Liver (tissue), 3 donors: ENCODE results near the gene PAPPA2.

Source experiments
- EGR1 ChIP-seq, 2 donors: IDR thresholded peaks; 2 replicates each; pipeline ENCODE4 v1.6.1; 2016 to 2018; ENCODE audit warnings: antibody characterized with exemption in 2 of 2, low read depth in 2 of 2
- FOXA1 ChIP-seq: IDR thresholded peaks from 2 replicates; pipeline ENCODE4 v1.6.1; 2016; ENCODE audit warnings: antibody characterized with exemption
- GABPA ChIP-seq, 2 donors: IDR thresholded peaks in 1 of 2; conservative IDR thresholded peaks in 1 of 2; 2 replicates each; pipeline ENCODE4 v1.6.1; 2016; ENCODE audit warnings: antibody characterized with exemption in 2 of 2, mild to moderate bottlenecking in 1 of 2, moderate library complexity in 1 of 2
- HNF4G ChIP-seq: IDR thresholded peaks from 2 replicates; pipeline ENCODE4 v1.6.1; 2016; ENCODE audit warnings: antibody characterized with exemption
- JUND ChIP-seq, 2 donors: IDR thresholded peaks; 2 replicates each; pipeline ENCODE4 v1.6.1; 2016; ENCODE audit warnings: antibody characterized with exemption in 2 of 2
- RXRA ChIP-seq, 2 donors: IDR thresholded peaks; 2 replicates each; pipeline ENCODE4 v1.6.1; 2017 to 2018; ENCODE audit warnings: antibody characterized with exemption in 2 of 2, mild to moderate bottlenecking in 1 of 2
- SP1 ChIP-seq: IDR thresholded peaks from 2 replicates; pipeline ENCODE4 v1.6.1; 2018; ENCODE audit warnings: antibody characterized with exemption, mild to moderate bottlenecking
- TAF1 ChIP-seq: conservative IDR thresholded peaks from 2 replicates; pipeline ENCODE4 v1.6.1; 2016; ENCODE audit warnings: antibody characterized with exemption, mild to moderate bottlenecking
- YY1 ChIP-seq: IDR thresholded peaks from 2 replicates; pipeline ENCODE4 v1.6.1; 2016; ENCODE audit warnings: antibody characterized with exemption, mild to moderate bottlenecking
- TF ChIP-seq, protein P1 (sequence below): fragments of 150-350 bp; IDR thresholded peaks from 2 replicates; pipeline ENCODE4 v1.5.1; 2017; ENCODE audit warnings: improper control_type of control experiment, low read depth, low read length; ENCODE audit not compliant: missing input control
- TF ChIP-seq, protein P2 (sequence below): IDR thresholded peaks from 2 replicates; pipeline ENCODE4 v1.6.1; 2016; ENCODE audit warnings: antibody characterized with exemption
- TF ChIP-seq, protein P3 (sequence below): IDR thresholded peaks from 2 replicates; pipeline ENCODE4 v1.6.1; 2016; ENCODE audit warnings: antibody characterized with exemption, mild to moderate bottlenecking
- TF ChIP-seq, protein P4 (sequence below): IDR thresholded peaks from 2 replicates; pipeline ENCODE4 v1.6.1; 2016; ENCODE audit warnings: antibody characterized with exemption
- TF ChIP-seq, protein P5 (sequence below): IDR thresholded peaks from 2 replicates; pipeline ENCODE4 v1.6.1; 2016; ENCODE audit warnings: antibody characterized with exemption
- donor health status: healthy.
- donor health status: healthy.

DNA sequence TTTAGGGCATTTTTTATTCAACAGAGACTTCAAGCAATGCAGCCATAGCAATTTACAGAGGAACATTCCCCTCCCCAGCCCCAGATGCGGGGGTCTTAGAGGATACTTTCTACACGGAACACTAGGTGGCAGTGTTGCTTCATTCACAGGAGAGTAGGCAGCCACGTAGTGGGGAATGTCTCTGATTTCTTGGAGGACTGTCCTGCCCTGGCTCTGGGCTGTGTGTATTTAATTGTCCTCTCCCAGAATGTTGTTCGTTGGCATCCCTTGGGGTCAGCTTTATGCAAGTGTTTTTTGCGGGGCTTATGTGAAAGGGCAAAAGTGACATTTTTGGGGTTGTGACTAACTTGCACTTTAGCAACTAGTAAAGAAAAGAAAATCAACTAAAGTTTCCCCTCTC lies 96.9 kb downstream of the PAPPA2 start:
- TF ChIP-seq, protein P1, sequence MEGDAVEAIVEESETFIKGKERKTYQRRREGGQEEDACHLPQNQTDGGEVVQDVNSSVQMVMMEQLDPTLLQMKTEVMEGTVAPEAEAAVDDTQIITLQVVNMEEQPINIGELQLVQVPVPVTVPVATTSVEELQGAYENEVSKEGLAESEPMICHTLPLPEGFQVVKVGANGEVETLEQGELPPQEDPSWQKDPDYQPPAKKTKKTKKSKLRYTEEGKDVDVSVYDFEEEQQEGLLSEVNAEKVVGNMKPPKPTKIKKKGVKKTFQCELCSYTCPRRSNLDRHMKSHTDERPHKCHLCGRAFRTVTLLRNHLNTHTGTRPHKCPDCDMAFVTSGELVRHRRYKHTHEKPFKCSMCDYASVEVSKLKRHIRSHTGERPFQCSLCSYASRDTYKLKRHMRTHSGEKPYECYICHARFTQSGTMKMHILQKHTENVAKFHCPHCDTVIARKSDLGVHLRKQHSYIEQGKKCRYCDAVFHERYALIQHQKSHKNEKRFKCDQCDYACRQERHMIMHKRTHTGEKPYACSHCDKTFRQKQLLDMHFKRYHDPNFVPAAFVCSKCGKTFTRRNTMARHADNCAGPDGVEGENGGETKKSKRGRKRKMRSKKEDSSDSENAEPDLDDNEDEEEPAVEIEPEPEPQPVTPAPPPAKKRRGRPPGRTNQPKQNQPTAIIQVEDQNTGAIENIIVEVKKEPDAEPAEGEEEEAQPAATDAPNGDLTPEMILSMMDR: peak; percentile 76
- TF ChIP-seq, protein P2, sequence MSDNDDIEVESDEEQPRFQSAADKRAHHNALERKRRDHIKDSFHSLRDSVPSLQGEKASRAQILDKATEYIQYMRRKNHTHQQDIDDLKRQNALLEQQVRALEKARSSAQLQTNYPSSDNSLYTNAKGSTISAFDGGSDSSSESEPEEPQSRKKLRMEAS: no peak
- TF ChIP-seq, protein P3, sequence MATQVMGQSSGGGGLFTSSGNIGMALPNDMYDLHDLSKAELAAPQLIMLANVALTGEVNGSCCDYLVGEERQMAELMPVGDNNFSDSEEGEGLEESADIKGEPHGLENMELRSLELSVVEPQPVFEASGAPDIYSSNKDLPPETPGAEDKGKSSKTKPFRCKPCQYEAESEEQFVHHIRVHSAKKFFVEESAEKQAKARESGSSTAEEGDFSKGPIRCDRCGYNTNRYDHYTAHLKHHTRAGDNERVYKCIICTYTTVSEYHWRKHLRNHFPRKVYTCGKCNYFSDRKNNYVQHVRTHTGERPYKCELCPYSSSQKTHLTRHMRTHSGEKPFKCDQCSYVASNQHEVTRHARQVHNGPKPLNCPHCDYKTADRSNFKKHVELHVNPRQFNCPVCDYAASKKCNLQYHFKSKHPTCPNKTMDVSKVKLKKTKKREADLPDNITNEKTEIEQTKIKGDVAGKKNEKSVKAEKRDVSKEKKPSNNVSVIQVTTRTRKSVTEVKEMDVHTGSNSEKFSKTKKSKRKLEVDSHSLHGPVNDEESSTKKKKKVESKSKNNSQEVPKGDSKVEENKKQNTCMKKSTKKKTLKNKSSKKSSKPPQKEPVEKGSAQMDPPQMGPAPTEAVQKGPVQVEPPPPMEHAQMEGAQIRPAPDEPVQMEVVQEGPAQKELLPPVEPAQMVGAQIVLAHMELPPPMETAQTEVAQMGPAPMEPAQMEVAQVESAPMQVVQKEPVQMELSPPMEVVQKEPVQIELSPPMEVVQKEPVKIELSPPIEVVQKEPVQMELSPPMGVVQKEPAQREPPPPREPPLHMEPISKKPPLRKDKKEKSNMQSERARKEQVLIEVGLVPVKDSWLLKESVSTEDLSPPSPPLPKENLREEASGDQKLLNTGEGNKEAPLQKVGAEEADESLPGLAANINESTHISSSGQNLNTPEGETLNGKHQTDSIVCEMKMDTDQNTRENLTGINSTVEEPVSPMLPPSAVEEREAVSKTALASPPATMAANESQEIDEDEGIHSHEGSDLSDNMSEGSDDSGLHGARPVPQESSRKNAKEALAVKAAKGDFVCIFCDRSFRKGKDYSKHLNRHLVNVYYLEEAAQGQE: no peak
- TF ChIP-seq YY1 (no peak), FOXA1 (no peak), RXRA (IDR thresholded peaks at IDR 0.05) (peak in 1 of 2 donors; percentile 29), GABPA (IDR thresholded peaks at IDR 0.05 in 1 of 2, conservative IDR thresholded peaks at IDR 0.05 in 1 of 2) (no peak), SP1 (no peak), HNF4G (no peak), JUND (IDR thresholded peaks at IDR 0.05) (no peak), EGR1 (IDR thresholded peaks at IDR 0.05; ENCODE audit: low read depth in 2 of 2) (no peak), TAF1 (no peak)
- TF ChIP-seq, protein P4, sequence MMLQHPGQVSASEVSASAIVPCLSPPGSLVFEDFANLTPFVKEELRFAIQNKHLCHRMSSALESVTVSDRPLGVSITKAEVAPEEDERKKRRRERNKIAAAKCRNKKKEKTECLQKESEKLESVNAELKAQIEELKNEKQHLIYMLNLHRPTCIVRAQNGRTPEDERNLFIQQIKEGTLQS: no peak
- TF ChIP-seq, protein P5, sequence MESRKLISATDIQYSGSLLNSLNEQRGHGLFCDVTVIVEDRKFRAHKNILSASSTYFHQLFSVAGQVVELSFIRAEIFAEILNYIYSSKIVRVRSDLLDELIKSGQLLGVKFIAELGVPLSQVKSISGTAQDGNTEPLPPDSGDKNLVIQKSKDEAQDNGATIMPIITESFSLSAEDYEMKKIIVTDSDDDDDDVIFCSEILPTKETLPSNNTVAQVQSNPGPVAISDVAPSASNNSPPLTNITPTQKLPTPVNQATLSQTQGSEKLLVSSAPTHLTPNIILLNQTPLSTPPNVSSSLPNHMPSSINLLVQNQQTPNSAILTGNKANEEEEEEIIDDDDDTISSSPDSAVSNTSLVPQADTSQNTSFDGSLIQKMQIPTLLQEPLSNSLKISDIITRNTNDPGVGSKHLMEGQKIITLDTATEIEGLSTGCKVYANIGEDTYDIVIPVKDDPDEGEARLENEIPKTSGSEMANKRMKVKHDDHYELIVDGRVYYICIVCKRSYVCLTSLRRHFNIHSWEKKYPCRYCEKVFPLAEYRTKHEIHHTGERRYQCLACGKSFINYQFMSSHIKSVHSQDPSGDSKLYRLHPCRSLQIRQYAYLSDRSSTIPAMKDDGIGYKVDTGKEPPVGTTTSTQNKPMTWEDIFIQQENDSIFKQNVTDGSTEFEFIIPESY: no peak
